GM12801 (cell line): Measurements from ENCODE around the gene RUNX2.

ENCODE experiments used
- CTCF ChIP-seq: IDR thresholded peaks from one replicate; pipeline ENCODE4 v1.5.1; 2011; ENCODE audit warnings: control low read depth; ENCODE audit not compliant: insufficient read length; ENCODE audit errors: extremely low read depth

The RUNX2 gene

GRCh38 chr6:45376310-45377042 is 48.3 kb downstream of the RUNX2 start:
- no peak for TF ChIP-seq CTCF

DNA sequence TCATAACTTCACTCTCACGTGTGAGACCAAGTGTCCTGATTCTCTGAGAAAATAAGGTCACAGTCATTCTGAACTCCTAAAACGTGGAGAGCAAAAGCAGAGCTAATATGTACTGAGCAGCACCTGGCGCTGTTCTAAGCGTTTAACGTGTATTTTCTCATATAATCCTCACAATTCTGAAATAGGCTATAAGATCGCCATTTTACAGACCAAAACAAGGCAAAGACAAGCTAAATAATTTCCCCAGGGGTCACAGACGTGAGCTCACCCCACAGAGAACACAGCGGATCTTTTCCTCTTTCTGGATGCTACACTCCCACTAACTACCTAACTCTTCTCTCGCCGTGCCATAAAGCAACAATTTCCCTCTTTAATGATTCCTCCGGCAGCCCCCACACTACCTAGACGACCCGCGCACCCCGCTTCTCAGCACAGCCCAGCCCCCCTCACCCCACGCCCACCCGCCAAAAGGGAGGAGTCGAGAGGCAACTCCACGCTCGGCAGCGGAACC is 49.0 kb downstream of the RUNX2 start:
- no peak for TF ChIP-seq CTCF

- no peak for TF ChIP-seq CTCF
Observed at GRCh38 chr6:45377554-45378333, 49.6 kb downstream of the RUNX2 start, which contains the start of gene SUPT3H. Gene SUPT3H (minus strand): TSS chr6:45377934.

GRCh38 chr6:45378334-45378926 is 50.3 kb downstream of the RUNX2 start:
- no peak for TF ChIP-seq CTCF

DNA sequence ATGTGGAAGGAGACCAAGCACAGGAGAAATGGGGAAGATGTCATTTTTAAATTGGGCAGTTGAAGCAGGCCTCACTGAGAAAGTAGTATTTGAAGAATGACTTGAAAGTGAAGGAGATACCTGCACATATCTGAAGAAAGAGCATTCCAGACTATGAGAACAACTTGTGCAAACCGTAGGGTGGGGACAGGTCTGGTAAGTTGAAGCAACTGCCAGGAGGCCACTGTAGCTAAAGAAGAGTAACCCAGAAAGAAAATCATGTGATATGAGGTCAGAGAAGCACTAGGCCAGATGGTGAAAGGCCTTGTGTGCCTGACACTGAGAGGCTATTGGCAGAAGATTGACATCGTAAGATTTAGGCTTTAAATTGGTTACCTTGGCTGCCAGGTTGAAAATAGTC is 54.3 kb downstream of the RUNX2 start:
- no peak for TF ChIP-seq CTCF

DNA sequence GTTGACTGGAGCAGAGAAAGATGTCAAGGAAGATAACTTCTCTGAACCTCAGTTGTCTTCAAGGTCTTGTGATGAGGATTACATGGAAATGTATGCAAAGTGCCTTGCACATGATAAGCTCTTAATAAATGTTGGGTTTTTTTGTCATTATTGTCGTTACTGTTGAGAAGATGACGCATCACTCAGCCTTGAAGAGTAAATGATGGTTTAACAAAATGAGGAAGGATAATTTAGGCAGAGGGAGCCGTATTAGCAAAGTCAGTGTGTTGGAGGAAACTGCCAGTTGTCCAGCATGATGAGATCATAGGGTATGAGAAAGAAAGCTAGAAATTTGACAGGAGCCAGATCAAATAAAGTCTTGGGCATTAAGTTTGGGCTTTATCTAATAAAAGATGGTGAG is 58.4 kb downstream of the RUNX2 start:
- no peak for TF ChIP-seq CTCF

- TF ChIP-seq CTCF, result no peak
Observed at GRCh38 chr6:45387236-45387635, 59.1 kb downstream of the RUNX2 start.
